Stimulated activated CD4-positive, alpha-beta T cell treated with anti-CD3 and anti-CD28 coated beads, Interleukin-15, amount 100 ng/mL, for 48 hours (primary cell): ENCODE measurements around the gene TBC1D5.

ENCODE experiments used
- DNase-seq, 2 donors: peaks; one replicate each; pipeline ENCODE4 v3.0.0-alpha.2; 2020; ENCODE audit warnings: low read depth in 2 of 2

The TBC1D5 gene

DNA sequence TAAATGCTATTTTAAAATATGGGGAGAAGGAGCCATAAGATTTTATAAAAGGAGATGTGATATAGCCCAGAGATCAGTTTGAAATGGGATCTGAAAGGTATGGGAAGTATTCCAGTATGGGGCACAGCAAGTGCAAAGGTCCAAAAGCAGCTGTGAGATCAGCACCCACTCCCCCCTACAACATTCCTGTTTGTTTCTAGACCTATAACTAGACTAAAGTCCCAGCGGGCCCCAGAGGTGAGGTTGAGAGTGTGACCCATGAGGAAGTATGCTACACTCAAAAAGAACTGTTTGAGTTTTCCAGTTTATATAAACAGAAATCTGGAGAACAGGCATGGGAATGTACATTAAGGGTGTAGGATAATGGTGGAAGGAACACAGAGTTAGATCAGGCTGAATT is 152.5 kb downstream of the TBC1D5 start:
- DNase-seq, result no peak

DNA sequence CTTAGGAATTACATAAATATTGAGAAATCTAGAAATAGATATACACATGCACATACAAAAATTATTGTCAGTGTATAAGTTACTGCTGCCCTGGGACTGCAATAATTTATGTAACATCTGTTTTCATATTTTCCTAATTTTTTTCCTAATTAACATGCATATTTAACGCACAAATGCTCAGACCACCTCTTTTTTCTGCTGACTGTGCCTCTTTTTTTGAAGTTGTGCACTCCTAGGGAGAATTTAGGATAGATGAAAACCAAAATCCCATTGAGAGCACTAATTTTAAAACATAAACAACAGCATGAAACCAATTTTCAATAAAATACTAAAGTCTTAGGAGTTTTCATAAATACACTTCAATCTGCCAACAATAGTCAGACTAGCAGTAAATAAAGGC is 154.0 kb downstream of the TBC1D5 start:
- no peak for DNase-seq

DNA sequence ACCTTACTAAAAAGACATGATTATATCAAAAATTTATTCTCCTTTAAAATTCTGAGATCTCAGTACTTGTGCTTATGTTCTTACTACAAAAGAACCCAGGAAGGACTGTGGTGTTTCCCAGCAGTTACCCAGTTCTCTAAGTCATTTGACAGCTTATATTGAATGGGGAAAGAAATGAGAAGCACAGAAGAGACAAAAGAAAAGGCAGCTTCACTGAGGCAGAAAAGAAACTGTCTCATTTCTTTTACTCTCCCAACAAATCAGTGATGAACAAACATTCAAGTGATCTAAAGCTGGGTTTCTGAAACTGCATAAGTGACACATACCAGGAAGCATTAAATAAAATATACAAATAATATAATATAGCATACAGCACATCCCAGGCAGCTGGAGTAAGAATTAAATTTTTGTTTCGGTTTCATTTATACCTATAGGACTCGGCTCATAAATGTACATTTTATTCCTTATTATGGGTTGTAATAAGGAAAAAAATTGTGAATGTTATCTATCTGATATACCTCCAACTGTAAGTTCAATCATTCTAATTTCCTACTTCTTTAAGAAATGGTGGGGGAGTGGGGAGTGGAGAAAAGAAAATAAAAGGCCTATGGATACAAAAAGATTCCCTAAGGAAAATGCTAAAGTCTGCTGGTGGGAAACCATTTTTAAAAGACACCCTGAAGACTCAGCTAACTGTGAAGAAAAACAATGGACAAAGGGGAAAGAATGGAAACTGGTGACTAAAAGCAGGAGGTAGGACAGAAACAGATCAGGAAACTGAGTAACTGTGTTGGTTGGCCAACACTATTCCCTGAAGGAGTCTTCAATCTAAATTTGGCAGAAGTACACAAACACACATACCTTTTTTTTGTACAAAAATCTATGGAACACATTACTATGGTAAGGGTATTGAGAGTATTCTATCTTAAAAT is 156.8 kb downstream of the TBC1D5 start:
- no peak for DNase-seq

DNA sequence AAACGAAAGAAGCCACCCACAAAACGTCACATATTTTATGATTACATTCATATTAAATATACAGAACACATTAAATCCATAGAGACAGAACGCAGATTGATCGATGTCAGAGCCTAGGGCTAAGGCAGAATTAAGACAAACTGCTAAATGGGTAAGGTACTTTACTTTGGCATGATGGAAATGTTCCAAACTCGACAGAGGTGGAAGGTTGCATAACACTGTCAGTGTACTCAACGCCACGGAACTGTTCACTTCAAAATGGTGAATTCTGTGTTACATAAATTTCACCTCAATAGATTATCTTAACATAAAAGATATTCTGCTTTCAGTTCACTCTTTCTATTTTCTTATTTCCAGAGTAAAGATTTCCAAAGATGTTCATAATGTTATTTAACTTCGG is 158.4 kb downstream of the TBC1D5 start:
- no peak for DNase-seq

DNA sequence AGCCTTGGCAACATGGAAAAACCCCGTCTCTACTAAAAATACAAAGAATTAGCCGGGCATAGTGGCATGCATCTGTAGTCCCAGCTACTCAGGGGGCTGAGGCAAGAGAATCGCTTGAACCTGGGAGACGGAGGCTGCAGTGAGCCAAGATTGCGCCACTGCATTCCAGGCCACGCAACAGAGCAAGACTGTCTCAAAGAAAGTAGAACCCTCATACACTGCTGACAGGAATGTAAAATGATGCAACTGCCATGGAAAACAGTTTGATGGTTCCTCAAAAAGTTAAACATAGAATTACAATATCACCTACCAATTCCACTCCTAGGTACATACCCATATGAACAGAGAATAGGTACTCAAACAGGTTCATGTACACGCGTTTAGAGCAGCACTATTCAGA is 158.9 kb downstream of the TBC1D5 start:
- DNase-seq, result no peak

DNA sequence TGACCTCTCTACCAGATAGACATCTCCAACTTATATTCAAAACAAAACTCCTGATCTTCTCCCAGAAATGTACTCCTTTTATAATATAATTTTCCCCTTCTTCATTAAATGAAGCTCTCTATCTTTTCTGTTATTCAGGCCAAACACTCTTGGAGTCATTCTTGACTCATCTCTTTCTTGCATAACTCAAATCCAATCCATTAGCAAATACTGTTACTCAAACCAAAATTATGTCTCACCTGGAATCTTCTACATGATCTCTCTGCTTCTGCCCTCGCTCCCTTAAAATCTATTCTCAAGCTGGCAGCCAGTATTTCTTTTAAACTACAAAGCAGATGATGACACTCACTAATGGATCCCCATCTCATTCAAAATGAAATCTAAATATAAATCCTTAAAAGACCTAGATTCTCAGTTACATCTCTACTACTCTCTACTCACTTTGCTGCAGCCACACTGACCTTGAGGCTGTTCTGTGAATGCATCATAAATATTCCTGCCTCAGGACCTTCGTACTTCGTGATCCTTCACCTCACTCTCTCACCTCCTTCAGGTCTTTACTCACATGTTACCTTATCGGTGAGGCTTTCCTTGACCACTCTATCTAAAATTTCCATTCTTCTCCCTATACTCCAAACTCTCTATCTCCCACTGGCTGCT is 160.9 kb downstream of the TBC1D5 start:
- DNase-seq, result no peak

DNA sequence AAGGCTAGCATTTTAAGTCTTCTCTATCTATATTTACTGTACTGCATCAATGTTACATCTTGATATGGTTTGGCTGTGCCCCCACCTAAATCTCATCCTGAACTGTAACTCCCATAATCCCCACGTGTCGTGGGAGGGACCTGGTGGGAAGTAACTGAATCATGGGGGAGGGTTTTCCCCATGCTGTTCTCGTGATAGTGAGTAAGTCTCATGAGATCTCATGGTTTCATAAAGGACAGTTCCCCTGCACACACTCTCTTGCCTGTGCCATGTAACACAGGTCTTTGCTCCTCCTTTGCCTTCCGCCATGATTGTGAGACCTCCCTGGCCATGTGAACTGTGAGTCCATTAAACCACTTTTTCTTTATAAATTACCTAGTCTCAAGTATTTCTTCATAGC is 161.5 kb downstream of the TBC1D5 start:
- peak; percentile 0 to 2 for DNase-seq

DNA sequence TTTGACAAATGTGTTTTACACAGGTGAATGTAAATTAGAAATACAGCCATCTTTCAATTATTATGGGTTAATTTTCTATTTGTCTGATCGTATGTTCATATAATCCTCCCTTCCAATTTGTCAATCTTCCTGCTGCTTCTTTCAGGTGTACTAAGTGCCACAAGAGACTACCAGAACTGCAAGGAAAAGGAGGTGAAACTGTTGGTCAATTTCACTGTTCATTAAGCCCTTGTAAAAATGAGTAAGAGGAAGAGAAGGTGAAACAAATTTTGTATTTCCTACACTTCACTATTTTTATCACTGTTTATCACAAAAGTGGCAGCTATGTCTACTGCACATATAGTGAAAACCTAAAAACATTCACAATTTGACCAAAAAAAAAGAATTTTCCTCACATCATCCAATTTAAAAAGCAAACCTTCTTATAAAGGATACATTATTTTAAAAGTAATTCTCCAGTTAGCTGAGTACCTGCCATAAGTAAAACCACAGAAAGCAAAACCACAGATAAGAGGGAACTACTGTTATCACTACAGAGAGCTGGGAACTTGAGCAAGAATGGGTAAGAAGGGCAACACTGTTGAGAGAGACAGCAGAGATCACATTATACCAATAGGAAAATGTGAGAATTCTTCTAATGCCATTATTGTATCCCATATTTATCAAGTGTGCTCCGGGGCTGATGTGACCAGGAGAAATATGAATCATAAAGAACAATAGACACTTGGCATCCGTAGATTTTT is 163.0 kb downstream of the TBC1D5 start:
- no peak for DNase-seq

DNA sequence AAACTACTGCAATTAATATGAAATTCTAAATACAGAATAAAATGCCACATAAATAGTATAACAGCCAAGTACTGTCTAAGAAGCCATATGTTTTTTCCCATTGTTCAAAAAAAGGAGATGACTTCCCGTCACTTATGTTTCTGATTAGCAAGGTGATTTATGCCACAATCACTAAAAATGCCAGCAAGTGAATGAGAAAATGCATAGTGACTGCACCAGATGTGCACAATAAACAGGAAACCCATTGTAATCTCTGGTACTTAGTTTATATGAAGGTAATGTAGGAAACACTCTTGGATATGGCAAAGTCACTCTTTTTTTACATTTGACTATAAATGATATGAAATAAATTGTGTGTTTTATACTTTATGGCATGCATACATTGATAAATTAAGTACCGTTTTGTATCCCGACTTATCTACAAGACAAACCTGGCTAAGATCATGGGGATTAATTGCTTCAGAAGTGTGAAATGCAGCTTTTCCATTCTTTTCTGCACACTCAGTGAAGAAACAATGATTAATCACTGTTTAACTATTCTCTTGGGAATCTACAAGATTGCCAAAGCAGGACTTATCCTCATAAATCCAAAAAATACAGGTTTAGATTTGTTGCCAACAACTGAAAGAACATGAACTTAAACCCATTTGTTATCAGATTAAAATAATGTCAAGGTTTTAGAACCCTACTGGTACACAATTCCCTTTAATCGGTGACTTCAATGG is 164.5 kb downstream of the TBC1D5 start:
- DNase-seq, result no peak

DNA sequence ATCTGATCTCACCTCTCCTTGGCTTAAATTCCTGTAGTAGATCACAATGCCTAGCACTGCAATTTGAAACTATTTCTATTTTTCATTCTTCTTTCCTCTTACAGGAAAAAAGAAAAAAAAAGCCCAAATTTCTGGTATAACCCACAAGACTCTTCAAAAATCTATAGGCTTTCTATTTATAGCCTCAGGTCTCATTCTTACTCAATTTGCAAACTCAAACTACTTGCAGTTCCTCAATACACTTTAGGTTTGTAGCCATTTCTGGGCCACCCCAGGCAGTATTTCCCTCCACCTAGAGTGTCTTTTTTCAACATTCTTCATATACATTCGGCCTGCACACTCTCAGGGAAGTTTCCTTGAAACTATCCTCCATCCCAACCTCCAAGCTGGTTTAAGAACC is 169.0 kb downstream of the TBC1D5 start:
- no peak for DNase-seq

DNA sequence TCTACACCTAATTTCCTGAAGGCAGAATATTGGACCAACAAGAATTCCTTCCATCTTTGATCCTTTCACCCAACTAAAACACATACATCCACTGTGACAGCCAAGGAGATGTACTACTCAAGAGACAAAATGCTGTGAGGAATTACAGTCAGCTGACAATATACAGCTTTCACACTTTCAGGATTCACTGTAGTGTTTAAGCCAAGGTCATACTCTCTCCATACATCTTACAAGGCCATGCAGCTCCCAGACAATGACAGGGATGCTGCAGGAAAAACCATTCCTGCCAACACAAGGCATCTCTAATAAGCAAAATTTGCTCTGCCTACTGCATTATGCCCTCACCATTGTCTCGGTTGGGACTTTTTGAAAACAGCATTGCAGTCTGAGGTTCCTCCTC is 170.7 kb downstream of the TBC1D5 start:
- DNase-seq, result no peak

DNA sequence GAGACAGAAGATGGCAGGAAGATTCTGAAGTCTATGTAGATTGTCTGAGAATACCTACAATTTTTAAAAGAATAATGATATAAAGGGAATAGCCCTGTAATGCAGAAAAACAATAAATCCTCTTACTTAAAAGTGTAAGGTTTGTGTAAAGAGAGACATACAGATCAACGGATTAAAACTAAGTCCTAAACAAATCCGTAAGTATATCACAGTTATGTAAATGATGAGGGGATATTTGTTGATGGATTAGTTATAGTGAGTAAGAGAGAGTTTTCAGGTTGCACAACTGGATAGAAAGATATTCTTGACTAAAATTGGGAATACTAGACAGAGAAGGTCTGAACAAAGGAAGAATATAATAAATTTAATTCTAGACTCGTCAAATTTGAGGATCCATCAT is 179.6 kb downstream of the TBC1D5 start:
- no peak for DNase-seq

DNA sequence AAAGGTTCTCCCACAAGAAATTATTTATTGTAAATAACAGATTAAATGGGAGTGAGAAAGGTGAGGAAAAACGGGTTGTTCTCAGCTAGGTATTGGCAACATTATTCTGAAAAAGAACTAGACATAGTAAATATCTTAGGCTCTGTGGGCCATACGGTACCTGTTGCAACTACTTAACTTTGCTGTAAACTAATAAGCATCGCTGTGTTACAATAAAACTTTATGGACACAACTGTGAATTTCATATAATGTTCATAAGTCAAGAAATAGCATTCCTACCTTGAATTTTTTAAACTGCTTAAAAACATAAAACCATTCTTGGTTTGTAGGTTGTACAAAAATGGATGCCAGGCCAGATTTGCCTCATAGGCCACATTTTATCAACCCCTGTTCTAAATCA is 183.9 kb downstream of the TBC1D5 start:
- no peak for DNase-seq

DNA sequence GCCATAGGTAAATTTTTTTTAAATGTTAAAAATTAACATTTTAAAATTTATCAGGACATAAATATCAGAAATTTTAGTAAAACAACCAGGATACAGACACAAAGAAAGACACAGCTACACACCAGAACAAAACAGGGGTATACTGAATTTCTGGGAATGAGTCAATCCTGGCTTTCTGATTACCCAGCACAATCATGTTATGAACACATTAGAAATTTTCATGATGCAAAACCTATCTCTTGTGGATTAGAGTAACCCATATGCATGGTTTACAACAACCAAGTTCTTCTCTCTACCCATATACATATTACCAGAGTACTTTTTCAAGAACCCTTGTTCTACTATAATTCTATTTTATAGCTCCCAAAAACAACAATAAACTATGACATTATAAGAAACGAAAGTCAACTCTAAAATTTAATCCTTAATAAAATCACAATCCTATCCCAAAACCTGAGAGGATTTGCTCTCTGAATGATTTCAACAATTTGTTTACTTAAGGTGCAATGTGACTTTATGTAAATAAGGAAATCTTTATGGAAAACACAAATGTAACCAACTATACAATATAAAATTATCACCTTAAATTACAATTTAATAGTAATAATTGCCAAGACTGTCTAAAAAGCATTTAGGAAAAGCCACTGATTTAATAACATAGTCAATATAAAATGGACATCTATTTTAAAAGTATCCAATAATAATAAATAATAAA is 184.5 kb downstream of the TBC1D5 start:
- DNase-seq, result no peak

DNA sequence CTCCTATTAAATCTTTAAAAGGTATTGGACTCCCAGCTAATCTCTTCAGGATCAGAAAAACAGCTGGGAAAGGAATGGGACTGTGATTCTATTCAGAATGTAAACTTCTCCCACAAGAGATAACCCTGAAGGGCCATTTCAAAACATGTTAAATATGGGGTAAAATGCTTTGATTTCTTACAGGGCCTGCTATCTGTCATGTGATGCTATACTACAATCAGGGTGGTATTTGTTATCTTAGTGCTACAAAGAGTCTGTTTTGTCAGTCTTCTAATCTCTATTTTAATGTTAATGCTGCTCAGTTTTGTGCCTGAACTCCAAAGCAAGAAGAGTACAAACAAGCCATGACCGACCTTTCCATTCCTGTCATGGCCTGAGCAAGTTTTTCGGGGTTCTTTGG is 186.9 kb downstream of the TBC1D5 start:
- no peak for DNase-seq

DNA sequence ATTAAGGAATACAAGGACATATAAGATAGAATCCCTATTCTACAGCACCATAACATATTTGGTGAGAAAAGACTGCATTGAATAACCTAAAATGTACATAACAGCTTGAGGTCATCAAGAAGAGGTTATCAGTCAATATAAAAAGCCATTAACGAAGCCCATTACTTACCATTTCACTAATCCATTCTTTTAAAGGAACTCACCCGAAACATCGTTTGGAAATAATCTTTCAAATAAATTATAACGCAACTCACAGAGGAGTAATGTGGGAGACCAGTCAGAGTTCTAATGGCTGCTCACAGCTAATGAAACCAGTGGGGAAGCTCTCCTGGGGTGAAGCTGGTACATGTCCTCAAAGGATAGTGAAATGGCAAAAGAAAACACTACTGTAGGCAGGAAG is 188.4 kb downstream of the TBC1D5 start:
- DNase-seq, result no peak

DNA sequence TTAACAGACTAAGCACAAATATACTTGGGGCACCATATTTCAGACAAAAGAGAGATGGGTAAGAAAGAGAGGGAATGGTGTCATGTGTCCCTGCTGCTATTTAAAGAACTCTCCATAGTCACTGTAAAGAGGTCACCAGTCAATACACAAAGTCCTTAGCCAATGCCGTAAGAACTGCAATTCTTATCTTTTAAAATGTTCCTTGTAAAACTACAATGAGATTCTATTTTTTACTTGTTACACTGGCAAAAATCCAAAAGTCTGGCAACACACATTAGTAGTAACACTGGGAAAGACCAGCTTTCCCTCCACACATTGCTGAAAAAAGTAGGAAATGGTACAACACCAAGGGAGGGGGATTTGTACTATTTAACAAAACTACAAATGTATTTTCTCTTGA is 189.4 kb downstream of the TBC1D5 start:
- no peak for DNase-seq

DNA sequence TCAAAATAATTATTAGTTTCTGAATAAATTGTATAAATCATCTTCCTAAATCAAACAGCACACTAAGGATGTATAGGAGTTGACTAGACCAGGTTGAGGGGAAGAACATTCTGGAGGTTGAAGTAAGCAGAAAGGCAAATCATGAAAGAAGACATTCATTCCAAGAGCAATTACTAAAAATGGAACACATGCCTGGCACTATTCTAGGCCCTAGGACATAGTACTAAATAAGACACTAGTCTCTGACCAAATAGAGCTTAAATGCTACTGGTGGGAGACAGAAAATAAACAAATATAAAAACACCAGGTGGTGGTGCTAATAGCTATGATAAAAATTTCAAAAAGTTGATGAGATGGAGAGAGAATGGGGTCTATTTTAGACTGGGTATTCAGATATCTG is 190.1 kb downstream of the TBC1D5 start:
- no peak for DNase-seq

DNA sequence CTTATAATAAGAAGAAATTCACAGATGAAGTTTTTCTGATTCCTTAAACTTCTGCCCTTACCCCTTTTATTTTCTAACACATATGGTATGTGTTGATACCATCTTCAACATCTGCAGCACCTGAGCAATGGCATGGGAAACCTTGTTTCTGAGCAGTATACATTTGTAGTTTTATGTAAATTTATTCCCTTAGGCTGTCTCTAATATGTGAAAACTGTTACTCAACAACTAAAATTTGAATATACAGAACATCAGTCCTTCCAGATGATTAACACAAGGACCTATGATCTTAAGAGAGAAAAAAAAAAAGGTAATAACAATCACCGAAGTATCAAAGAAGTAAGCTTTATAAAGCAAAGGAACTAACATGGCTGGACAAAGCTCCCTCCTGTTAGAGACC is 190.5 kb downstream of the TBC1D5 start:
- DNase-seq, result no peak

DNA sequence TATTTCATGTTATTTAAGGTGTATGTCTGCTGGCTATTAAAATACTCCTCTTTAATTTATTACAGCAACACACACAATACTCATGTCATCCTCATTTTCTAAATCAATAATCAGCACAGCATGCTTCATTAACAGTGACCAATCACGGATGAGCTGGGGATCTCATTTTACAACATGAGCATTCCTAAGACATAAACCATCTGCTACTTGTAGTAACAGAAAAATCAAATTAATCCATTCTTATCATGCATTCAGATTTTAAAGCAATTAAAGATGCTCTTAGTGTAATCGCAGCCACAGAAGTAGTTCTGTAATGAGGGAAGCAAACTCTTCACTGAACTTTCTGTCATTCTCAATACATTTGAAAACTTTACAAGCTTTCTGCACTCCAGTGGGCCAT is 191.1 kb downstream of the TBC1D5 start:
- no peak for DNase-seq

DNA sequence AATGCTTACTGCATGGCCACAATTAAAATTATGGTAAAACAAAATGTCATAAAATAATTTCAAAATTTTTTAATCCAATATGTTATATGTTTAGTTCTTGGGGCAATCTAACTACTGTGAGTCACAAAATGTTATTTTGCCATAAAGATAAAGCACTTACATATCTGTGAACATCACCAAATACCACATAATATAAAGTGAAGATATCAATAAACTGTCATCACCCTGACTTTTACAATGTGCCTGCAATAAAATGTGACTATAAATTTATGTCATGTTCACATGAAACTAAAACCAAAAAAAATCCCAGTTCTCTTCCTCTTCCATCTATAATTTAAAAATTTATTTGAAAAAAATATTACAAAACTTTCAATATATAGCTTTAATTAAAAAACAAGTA is 191.8 kb downstream of the TBC1D5 start:
- DNase-seq, result no peak
